Stimulated activated CD4-positive, alpha-beta T cell treated with anti-CD3 and anti-CD28 coated beads, Interleukin-1b, Interleukin-23, amount 100 ng/mL, for 4 hours (primary cell): ENCODE measurements around the gene RCOR2.
"Not testable (repeated sequence)": the region's sequence is repeated elsewhere in the genome, so short reads cannot be mapped to it uniquely, and the experiment has no call there.

Source experiments
- DNase-seq, 2 donors: peaks; one replicate each; pipeline ENCODE4 v3.0.0-alpha.2; 2020; ENCODE audit warnings: low read depth in 2 of 2

The RCOR2 gene

DNA sequence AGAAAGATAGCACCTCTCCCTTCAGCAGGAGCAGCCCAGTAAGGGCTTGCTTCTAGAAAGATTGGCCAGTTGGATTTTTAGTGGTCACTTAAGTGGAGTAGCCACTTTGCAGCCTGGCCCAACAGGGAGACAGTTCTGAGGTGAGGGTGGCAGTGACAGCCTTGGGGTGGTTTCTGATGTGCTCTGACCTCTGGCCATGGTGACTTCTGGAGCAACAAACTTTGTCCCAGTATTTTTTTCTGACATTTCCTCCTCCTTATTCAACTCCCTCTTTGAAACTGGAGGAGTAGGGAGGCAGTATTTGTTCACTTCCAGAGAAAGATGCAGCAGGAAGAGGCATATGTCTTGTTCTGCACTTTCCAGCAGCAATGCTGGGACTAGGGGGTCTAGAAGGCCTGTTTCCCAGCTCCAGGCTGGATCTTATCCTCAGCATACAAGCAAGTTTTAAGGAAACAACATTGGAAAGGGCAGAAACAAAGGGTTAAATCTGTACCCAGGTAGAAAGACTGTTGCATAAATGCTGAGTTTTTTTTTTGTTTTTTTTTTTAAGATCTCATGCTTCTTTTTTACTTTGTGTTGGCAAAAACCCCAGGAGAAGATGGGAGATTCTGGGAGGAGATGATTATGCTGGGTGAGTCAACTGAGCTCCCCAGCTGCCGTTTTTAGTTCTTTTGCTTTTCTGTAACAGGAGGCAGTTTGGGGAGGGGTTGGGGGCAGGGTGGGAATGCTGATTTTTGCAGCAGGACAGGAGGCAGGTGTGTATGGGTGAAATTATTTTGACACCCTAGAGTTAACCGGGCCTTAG is 37.2 kb downstream of the RCOR2 start:
- DNase-seq: no peak

DNA sequence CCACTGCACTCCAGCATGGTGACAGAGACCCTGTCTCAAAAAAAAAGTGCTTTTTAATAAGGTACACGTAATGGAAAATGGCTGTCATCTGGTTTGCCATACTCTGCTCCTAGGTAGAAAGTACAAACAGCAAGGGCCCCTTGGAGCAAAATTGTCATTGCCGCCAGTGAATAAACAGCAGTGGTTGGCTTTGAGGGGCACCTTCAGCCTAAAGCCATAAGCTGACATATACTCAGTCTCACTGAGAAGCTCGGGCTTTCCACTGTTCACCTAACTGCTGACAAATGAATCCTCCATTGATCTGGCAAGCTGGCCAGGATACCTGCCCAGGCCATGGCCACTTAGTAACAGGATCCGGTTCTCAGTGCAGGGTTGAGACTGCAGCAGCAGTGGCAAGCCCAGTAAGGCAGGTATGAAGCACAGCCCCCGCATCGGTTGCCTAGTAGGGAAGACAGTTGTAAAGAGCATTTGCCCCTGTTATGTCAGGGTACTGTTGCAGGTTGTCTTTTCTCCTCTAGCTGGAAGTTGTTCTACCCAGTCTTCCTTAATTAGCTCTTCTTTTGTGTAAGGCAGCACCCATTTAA is 39.2 kb downstream of the RCOR2 start:
- no peak for DNase-seq

DNA sequence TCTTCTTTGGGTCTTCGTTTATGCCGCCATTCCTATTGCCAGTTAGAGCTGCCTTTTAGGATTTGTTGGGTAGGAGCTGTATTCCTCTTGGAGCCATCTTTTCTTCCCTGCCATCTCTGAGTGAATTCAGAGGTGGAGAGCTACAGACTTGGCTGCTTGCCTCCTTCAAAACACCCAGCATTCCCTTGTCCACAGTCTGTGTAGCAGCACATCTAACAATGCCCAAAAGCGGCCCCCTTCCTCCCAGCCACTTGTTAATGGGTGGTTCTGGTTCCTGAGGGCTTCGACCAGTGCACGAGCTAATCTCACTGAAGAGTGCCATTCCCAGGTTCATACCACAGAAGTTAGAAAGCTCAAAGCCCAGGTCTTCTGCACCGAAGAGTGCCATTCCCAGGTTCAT is 40.3 kb downstream of the RCOR2 start:
- no peak for DNase-seq

GRCh38 chr11:63875506-63876065 is 41.4 kb downstream of the RCOR2 start:
- no peak for DNase-seq

- DNase-seq: no peak
These were observed 42.5 kb downstream of the RCOR2 start for GRCh38 chr11:63874511-63874910.

DNA sequence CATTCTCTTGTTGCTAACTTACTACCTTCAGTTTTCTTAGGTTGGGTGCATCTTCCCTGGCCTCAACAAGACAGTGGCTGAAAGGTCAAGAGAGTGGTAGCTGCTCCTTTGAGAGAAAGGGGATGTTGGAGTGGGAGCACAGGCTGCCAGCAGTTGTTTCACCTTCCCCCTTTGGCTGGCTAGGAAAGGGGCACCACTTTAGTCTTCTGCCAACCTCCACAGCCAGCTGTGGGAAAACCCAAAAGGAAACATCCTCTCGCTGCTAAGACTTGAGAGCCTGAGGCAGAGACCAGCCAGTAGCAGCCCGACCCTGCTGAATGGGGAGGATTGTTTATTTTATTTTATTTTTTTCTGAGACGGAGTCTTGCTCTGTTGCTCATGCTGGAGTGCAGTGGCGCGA is 43.7 kb downstream of the RCOR2 start:
- DNase-seq: no peak

GRCh38 chr11:63872800-63873197 is 44.2 kb downstream of the RCOR2 start:
- no peak for DNase-seq

DNA sequence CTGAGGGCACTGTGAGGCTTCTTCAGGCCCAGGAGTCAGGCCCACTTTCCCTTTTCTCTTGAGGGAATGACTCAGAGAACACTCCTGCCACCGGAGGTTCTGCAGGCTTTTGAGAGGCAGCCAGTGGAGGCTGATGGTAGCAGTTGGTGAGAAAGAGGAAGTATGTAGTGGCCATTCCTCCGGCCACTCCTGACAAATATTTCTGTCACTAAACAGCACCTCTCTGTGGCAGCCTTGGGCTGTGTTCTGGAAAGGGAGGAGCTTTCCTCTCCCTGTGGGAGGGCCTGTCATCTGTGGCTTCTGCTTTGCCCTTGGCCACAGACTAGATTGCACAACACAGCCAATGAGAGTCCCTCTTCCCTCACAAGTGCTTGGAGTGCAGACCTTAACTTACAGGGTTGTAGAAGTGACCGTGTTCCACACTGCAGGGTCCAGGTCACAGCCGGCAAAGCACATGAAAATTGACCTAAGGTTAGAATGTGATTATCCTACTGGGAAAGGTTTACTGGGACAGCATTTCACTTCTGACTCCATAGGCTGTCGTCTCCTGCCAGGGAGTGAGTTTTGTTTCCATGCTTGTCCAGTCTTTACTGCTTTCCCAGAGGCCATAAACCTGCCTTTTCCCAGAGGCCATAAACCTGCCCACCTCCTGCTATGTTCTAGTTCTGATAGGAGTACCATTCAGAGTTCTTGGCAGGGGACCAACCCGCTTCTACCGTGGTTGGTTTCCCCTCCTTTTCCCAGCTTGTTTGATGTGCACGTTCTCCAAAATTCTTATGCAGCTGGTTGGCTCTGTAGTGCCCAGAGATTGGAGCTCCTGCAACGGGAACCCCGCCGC is 44.8 kb downstream of the RCOR2 start:
- DNase-seq: no peak

- DNase-seq: no peak
These were observed 46.4 kb downstream of the RCOR2 start for GRCh38 chr11:63870351-63871140.

GRCh38 chr11:63869683-63870082 is 47.3 kb downstream of the RCOR2 start:
- no peak for DNase-seq

- no peak for DNase-seq
These were observed 47.8 kb downstream of the RCOR2 start for GRCh38 chr11:63869171-63869591.

DNA sequence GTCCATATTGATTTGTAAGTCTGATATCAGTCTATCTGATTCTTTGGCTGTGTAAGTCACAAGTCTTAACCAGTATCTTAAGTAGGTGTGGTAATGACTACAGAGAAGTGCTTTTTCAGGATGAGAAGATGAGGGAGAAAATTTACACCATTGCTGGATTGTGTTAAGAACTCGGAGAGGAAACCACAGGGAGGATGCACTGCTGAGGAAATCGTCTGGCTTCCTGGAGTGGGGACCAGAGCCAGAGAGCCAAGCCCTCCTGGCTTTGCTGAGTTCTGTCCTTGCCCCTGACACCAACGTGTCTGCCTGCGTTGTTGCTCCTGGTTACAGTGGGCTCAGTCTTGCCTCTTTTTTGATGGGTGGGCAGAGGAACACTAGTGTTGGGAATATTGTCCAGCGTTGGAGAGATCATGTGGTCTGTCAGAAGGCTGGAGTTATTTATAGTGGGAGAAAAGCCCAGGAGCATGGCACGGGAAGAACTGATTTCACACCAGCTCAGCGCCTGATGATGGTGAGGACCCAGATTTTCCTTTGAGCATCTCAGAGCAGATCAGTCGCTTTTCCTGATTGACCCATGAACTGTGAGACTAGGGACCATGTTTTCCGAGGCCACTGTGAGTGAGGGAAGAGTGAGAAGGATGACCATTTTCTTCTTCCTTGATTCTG is 48.4 kb downstream of the RCOR2 start:
- DNase-seq: no peak

DNA sequence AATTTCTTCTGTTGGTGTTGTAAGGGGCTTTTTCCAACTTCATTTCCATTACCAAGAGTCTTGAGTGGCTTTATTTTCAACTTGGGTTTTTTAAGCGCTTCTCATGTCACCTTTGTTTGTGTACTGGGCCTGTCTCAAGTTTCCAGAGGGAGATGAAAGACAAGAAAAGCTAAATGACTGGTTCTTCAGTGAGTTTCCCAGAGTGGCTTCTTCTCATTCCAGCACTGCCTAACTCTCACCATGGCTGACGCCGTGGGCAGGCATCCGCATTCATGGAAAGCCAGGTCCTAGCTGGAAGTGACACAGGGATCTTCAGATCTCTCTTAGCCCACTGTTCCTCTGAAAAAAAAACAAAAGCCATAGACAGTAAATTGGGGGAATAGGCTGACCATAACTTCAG is 49.5 kb downstream of the RCOR2 start:
- DNase-seq: no peak

DNA sequence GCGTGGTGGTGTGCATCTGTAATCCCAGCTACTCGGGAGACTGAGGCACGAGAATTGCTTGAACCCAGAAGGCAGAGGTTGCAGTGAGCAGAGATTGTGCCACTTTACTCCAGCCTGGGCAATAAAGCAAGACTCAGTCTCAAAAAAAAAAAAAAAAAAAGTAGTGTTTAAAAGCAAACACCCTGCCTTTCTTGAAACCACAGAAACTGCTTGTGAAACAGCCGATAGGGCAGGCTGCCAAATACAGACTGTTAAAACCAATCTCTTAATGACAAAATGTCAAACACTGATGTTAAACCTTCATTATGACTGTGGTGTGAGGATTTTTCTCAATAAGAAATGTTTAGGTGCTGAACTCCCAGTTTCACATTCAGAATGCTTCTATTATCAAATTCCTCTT is 50.8 kb downstream of the RCOR2 start:
- peak; percentile 45 to 49 for DNase-seq

DNA sequence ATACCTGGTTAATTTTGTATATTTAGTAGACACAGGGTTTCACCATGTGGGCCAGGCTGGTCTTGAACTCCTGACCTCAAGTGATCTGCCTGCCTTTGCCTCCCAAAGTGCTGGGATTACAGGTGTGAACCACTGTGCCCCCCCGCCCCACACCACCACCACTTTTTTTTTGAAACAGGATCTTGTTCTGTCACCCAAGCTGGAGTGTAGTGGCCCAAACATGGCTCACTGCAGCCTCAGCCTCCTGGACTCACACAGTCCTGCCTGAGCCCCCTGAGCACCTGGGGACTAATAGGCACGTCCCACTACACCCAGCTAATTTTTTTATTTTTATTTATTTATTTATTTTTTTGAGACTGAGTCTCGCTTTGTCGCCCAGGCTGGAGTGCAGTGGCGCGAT is 53.3 kb downstream of the RCOR2 start:
- not testable (repeated sequence) for DNase-seq

DNA sequence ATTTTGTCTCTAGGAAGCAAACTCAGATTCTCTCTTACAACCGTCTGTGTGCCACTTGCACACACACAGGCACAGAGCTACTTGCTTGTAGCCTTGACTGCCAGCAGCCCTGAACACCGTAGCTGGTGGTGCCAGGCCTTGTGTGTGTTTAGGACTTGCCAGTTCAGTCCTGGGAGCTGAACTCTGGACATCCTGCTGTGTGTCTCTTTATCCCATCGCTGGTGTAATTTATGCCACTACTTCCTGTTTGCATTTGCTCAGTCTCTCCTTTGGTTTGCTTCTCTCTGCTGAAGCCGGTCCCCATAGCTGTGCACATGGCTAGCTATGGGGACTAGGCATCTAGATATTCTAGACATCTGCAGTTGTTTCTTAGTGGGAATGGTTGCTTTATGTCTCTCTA is 54.0 kb downstream of the RCOR2 start:
- no peak for DNase-seq
